B cell (primary cell): ENCODE measurements around the gene HOXD12. TPM values are rescaled to one million over a fixed set of nuclear protein-coding genes. Genes with fewer than 3 reads are reported as not detected.
A peak's percentile ranks its signal among the peaks of the same experiment; 100 is the strongest.

Experiments used
- ATAC-seq: fragments of 200-7000 bp; cut with Tn5 transposase; one replicate; pipeline ENCODE4 v1.10.0; 2021; ENCODE audit warnings: low read depth, mild to moderate bottlenecking, moderate number of reproducible peaks, moderate library complexity
- CTCF ChIA-PET: fragments of 350-600 bp; sonication (Branson Sonifier 250); formaldehyde crosslinking; loops from one replicate; lab custom pipeline; 2021; ENCODE audit warnings: antibody characterized with exemption, inconsistent platforms; lab: Charles Lee
- POLR2A ChIA-PET: fragments of 350-600 bp; sonication (Branson Sonifier 250); formaldehyde crosslinking; loops from one replicate; lab custom pipeline; 2021; ENCODE audit warnings: antibody characterized with exemption; lab: Charles Lee
- DNase-seq: peaks from one replicate; pipeline ENCODE4 v3.0.0; 2013
- H2AFZ ChIP-seq: 2 replicates; pipeline ENCODE4 v1.6.1; 2012; ENCODE audit warnings: mild to moderate bottlenecking, low read depth, low read length; ENCODE audit not compliant: insufficient read depth, poor library complexity, severe bottlenecking
- H3K27ac ChIP-seq, 2 donors: 1 replicate in 1 of 2; 2 replicates in 1 of 2; pipeline ENCODE4 v1.5.1; 2012 to 2013; ENCODE audit warnings: low read length in 2 of 2, mild to moderate bottlenecking in 2 of 2, moderate library complexity in 1 of 2
- H3K27me3 ChIP-seq, 4 experiments: fragments of 200-600 bp in 1 of 4; sonication (generic) in 1 of 4; replicated peaks in 1 of 4; 1 replicate in 2 of 4; 2 replicates in 2 of 4; pipeline versions ENCODE4 v1.6.1 to v1.7.0; 2013 to 2016; ENCODE audit warnings: low read length in 3 of 4, mild to moderate bottlenecking in 2 of 4, mixed read lengths in 1 of 4, moderate library complexity in 1 of 4; ENCODE audit not compliant: insufficient read depth in 4 of 4, control insufficient read depth in 3 of 4; ENCODE audit errors: control extremely low read depth in 1 of 4
- H3K36me3 ChIP-seq, 2 experiments: replicated peaks in 1 of 2; 1 replicate in 1 of 2; 2 replicates in 1 of 2; pipeline versions ENCODE4 v1.6.1 to v1.7.1; 2013; ENCODE audit warnings: low read length in 1 of 2; ENCODE audit not compliant: insufficient read depth in 2 of 2, control insufficient read depth in 1 of 2; ENCODE audit errors: control extremely low read depth in 1 of 2, extremely low read depth in 1 of 2
- H3K4me1 ChIP-seq, 2 donors: fragments of 200-600 bp in 1 of 2; sonication (generic) in 1 of 2; 1 replicate in 1 of 2; 2 replicates in 1 of 2; pipeline versions ENCODE4 v1.5.1 to v1.6.1; 2013 to 2017; ENCODE audit warnings: low read length in 2 of 2; ENCODE audit not compliant: control insufficient read depth in 2 of 2, insufficient read depth in 2 of 2
- H3K4me2 ChIP-seq: replicated peaks from 2 replicates; pipeline ENCODE3; 2012; ENCODE audit warnings: mild to moderate bottlenecking, low read depth, low read length; ENCODE audit not compliant: poor library complexity, severe bottlenecking
- H3K4me3 ChIP-seq, 5 experiments: fragments of 200-600 bp in 1 of 5; sonication (generic) in 1 of 5; 1 replicate in 3 of 5; 2 replicates in 2 of 5; pipeline versions ENCODE4 v1.5.1 to v1.7.0; 2011 to 2016; ENCODE audit warnings: low read length in 4 of 5, mild to moderate bottlenecking in 4 of 5, low read depth in 2 of 5, control low read depth in 1 of 5, moderate library complexity in 1 of 5; ENCODE audit not compliant: insufficient read depth in 1 of 5; ENCODE audit errors: control extremely low read depth in 1 of 5, extremely low read depth in 1 of 5
- H3K79me2 ChIP-seq: fragments of 200-600 bp; sonication (generic); one replicate; pipeline ENCODE4 v1.6.0; 2016; ENCODE audit warnings: low read length; ENCODE audit not compliant: control insufficient read depth, insufficient read depth
- H3K9ac ChIP-seq: fragments of 200-600 bp; sonication (generic); 2 replicates; pipeline ENCODE4 v1.6.1; 2017; ENCODE audit warnings: mild to moderate bottlenecking, low read length, moderate library complexity
- H3K9me3 ChIP-seq, 3 donors: one replicate each; pipeline versions ENCODE4 v1.6.1 to v1.7.1; 2013; ENCODE audit warnings: low read length in 2 of 3; ENCODE audit not compliant: control insufficient read depth in 2 of 3, insufficient read depth in 1 of 3; ENCODE audit errors: control extremely low read depth in 1 of 3
- H4K20me1 ChIP-seq: 2 replicates; pipeline ENCODE4 v1.6.0; 2012; ENCODE audit warnings: mild to moderate bottlenecking, low read length; ENCODE audit not compliant: insufficient read depth, control insufficient read depth, poor library complexity, severe bottlenecking
- H3K27ac Mint-ChIP-seq: one replicate; pipeline ENCODE4 v1.8.0; 2021; ENCODE audit warnings: mixed read lengths
- H3K27me3 Mint-ChIP-seq: one replicate; pipeline ENCODE4 v1.8.0; 2021; ENCODE audit warnings: mixed read lengths
- H3K4me1 Mint-ChIP-seq: one replicate; pipeline ENCODE4 v1.8.0; 2021; ENCODE audit warnings: mixed read lengths
- H3K4me3 Mint-ChIP-seq: one replicate; pipeline ENCODE4 v1.8.0; 2021; ENCODE audit warnings: mixed read lengths
- H3K9me3 Mint-ChIP-seq: one replicate; pipeline ENCODE4 v1.8.0; 2022; ENCODE audit warnings: mixed read lengths; ENCODE audit not compliant: insufficient read depth
- EZH2 ChIP-seq: IDR thresholded peaks from 2 replicates; pipeline ENCODE4 v1.6.1; 2012; ENCODE audit warnings: borderline replicate concordance, low read depth, mild to moderate bottlenecking, moderate library complexity, low read length; ENCODE audit not compliant: insufficient read depth, poor library complexity, severe bottlenecking
- WGBS: methylation state at CpG from one replicate; pipeline ENCODE4 v1.1.5; 2013; ENCODE audit warnings: missing lambda C conversion rate; ENCODE audit not compliant: insufficient coverage; 5-methylcytosine and 5-hydroxymethylcytosine counted together
- intact Hi-C: fragments of 100-400 bp; cut with micrococcal nuclease; formaldehyde crosslinking; loops from one replicate; pipeline ENCODE4 v1.10.0; 2022
- polyA plus RNA-seq: library from polyadenylated mRNA; depleted of rRNA; stranded (reverse); fragments of >200 nt; gene quantifications from 2 replicates; pipeline ENCODE4 v1.2.3, GENCODE V29; 2012
- total RNA-seq, 2 donors: library from RNA; stranded (reverse); fragments of 120-200 nt in 1 of 2; gene quantifications; 1 replicate in 1 of 2; 2 replicates in 1 of 2; pipeline versions ENCODE4 v1.2.3 to v1.2.4, GENCODE V29; 2013 to 2022
- TF ChIP-seq, protein P1 (sequence below): fragments of 200-600 bp; IDR thresholded peaks from one replicate; pipeline ENCODE4 v1.8.0; 2022; ENCODE audit warnings: antibody characterized with exemption, mild to moderate bottlenecking

The HOXD12 gene
- total and polyA plus RNA-seq, 2 donors (not counting 1 experiment from before 2014, with no cell fraction given), result not detected

GRCh38 chr2:176123411-176124109 lies 24.0 kb downstream of the HOXD12 start:
- Mint-ChIP-seq H3K4me1 (peaks cover 20% of the 10 kb centered on the region), H3K9me3 (peaks cover 2% of the 10 kb centered on the region), H3K4me3 (peak overlapping the region; percentile 26), H3K27me3 (peaks cover 80% of the 10 kb centered on the region), H3K27ac (no peak overlapping the region)
- H2AFZ ChIP-seq, result no peak overlapping the region
- 14% methylated on average over 35 of the region's 40 CpGs for WGBS
- no peak overlapping the region for H3K4me3 ChIP-seq
- H3K79me2 ChIP-seq, result no peaks in the 10 kb centered on the region
- ChIA-PET CTCF (interaction anchor here (1.2 kb wide), 1 partner anchor 331 kb away, joined by 3 read pairs; no protein-coding TSS in a partner anchor), POLR2A (no interaction called here)
- DNase-seq (no peak), ATAC-seq (no peak)
- H3K4me2 ChIP-seq, result peak overlapping the region; percentile 72
- intact Hi-C loops, result no loop called here
- H3K27me3 ChIP-seq, result peaks cover 0 to 91% (median 73%) of the 10 kb centered on the region in 4 experiments
- peaks cover 9 to 38% of the 10 kb centered on the region in 2 donors for H3K4me1 ChIP-seq
- TF ChIP-seq EZH2, result no peak
- TF ChIP-seq, protein P1, sequence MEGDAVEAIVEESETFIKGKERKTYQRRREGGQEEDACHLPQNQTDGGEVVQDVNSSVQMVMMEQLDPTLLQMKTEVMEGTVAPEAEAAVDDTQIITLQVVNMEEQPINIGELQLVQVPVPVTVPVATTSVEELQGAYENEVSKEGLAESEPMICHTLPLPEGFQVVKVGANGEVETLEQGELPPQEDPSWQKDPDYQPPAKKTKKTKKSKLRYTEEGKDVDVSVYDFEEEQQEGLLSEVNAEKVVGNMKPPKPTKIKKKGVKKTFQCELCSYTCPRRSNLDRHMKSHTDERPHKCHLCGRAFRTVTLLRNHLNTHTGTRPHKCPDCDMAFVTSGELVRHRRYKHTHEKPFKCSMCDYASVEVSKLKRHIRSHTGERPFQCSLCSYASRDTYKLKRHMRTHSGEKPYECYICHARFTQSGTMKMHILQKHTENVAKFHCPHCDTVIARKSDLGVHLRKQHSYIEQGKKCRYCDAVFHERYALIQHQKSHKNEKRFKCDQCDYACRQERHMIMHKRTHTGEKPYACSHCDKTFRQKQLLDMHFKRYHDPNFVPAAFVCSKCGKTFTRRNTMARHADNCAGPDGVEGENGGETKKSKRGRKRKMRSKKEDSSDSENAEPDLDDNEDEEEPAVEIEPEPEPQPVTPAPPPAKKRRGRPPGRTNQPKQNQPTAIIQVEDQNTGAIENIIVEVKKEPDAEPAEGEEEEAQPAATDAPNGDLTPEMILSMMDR, result no peak
- no peak overlapping the region for H3K27ac ChIP-seq
- no peak overlapping the region for H3K9ac ChIP-seq
- no peaks in the 10 kb centered on the region for H4K20me1 ChIP-seq
- peaks cover 0 to 45% (median 0%) of the 10 kb centered on the region in 3 donors for H3K9me3 ChIP-seq
- H3K36me3 ChIP-seq, result no peaks in the 10 kb centered on the region
